ENCODE results near the gene GABRA5.

Gene GABRA5

GRCh38 chr15:26934848-26935247 lies 68.0 kb downstream of the GABRA5 start:
- DNase-seq, result no peak

GRCh38 chr15:26935322-26935721 lies 68.5 kb downstream of the GABRA5 start:
- no peak for DNase-seq

- no peak for DNase-seq
Observed at GRCh38 chr15:26936502-26936901, 69.6 kb downstream of the GABRA5 start.

GRCh38 chr15:26937134-26937533 lies 70.3 kb downstream of the GABRA5 start:
- no peak for DNase-seq

- DNase-seq, result no peak
Observed at GRCh38 chr15:26939398-26939797, 72.5 kb downstream of the GABRA5 start.

GRCh38 chr15:26941489-26941888 lies 74.6 kb downstream of the GABRA5 start:
- DNase-seq, result no peak

- DNase-seq, result no peak
Observed at GRCh38 chr15:26943866-26944265, 77.0 kb downstream of the GABRA5 start.

GRCh38 chr15:26945046-26945445 lies 78.2 kb downstream of the GABRA5 start:
- DNase-seq, result no peak

GRCh38 chr15:26950001-26950400 lies 83.1 kb downstream of the GABRA5 start:
- DNase-seq, result no peak

GRCh38 chr15:26954403-26954802 lies 87.5 kb downstream of the GABRA5 start:
- DNase-seq, result no peak

GRCh38 chr15:26967719-26968269 lies 100.9 kb downstream of the GABRA5 start:
- DNase-seq, result no peak

GRCh38 chr15:26968806-26969205 lies 101.9 kb downstream of the GABRA5 start:
- DNase-seq, result no peak

- no peak for DNase-seq
Observed at GRCh38 chr15:26970712-26971210, 103.9 kb downstream of the GABRA5 start, which contains the start of gene GABRG3. TSS of gene GABRG3 (plus strand) at chr15:26971181.

GRCh38 chr15:26971271-26972018 lies 104.6 kb downstream of the GABRA5 start:
- DNase-seq, result no peak

GRCh38 chr15:26972636-26973035 lies 105.8 kb downstream of the GABRA5 start:
- DNase-seq, result no peak

- no peak for DNase-seq
Observed at GRCh38 chr15:26974120-26974780, 107.4 kb downstream of the GABRA5 start.

GRCh38 chr15:26981492-26981891 lies 114.6 kb downstream of the GABRA5 start:
- no peak for DNase-seq

- DNase-seq, result no peak
Observed at GRCh38 chr15:26983822-26984221, 117.0 kb downstream of the GABRA5 start.

- DNase-seq, result no peak
Observed at GRCh38 chr15:26985050-26985449, 118.2 kb downstream of the GABRA5 start.

GRCh38 chr15:26996250-26996649 lies 129.4 kb downstream of the GABRA5 start:
- no peak for DNase-seq

Data from CD4-positive, alpha-beta T cell treated with Interleukin-15 for 1 hour (primary cell).